ENCODE data around the gene ZCCHC7. TPM values are rescaled to one million over a fixed set of nuclear protein-coding genes. Genes with fewer than 3 reads are reported as not detected.

Gene ZCCHC7
- polyA plus RNA-seq, 3 donors, result 8.7 to 12.9 (median 12.5) TPM

- Histone ChIP-seq H3K36me3 (replicated peaks in 1 of 2; ENCODE audit: control insufficient read depth in 1 of 2, insufficient read depth in 2 of 2, low read length in 2 of 2) (peaks cover 0 to 7% of the 10 kb centered on the region in 2 donors), H3K79me2 (ENCODE audit: insufficient read depth, low read length) (no peaks in the 10 kb centered on the region)
These were observed 208.3 kb downstream of the ZCCHC7 start for GRCh38 chr9:37328556-37329227.

GRCh38 chr9:37329576-37329975, 209.2 kb downstream of the ZCCHC7 start:
- no peaks in the 10 kb centered on the region for H3K79me2 ChIP-seq (ENCODE audit: insufficient read depth, low read length)
- 100% methylated on average over 1 of the region's 2 CpGs for WGBS (ENCODE audit: insufficient coverage)

More at GRCh38 chr9:37328556-37329227, 208.3 kb downstream of the ZCCHC7 start:
- no peak overlapping the region for H3K9ac ChIP-seq (ENCODE audit: insufficient read depth, low read length, poor library complexity, severe bottlenecking)
- Mint-ChIP-seq H3K27ac (no peak overlapping the region), H3K9me3 (no peaks in the 10 kb centered on the region), H3K4me1 (no peaks in the 10 kb centered on the region), H3K4me3 (no peak overlapping the region), H3K27me3 (ENCODE audit: low read depth in 3 of 3) (no peaks in the 10 kb centered on the region), H3K36me3 (peaks cover 10 to 11% of the 10 kb centered on the region in 2 donors)
- H3K4me2 ChIP-seq (replicated peaks; ENCODE audit: extremely low read depth, low read length, poor library complexity, severe bottlenecking), result no peak overlapping the region
- TF ChIP-seq, protein P1, sequence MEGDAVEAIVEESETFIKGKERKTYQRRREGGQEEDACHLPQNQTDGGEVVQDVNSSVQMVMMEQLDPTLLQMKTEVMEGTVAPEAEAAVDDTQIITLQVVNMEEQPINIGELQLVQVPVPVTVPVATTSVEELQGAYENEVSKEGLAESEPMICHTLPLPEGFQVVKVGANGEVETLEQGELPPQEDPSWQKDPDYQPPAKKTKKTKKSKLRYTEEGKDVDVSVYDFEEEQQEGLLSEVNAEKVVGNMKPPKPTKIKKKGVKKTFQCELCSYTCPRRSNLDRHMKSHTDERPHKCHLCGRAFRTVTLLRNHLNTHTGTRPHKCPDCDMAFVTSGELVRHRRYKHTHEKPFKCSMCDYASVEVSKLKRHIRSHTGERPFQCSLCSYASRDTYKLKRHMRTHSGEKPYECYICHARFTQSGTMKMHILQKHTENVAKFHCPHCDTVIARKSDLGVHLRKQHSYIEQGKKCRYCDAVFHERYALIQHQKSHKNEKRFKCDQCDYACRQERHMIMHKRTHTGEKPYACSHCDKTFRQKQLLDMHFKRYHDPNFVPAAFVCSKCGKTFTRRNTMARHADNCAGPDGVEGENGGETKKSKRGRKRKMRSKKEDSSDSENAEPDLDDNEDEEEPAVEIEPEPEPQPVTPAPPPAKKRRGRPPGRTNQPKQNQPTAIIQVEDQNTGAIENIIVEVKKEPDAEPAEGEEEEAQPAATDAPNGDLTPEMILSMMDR (IDR thresholded peaks at IDR 0.05), result no peak
- no peaks in the 10 kb centered on the region for H3K27me3 ChIP-seq (ENCODE audit: control insufficient read depth in 2 of 2, insufficient read depth in 2 of 2, low read length in 2 of 2)
- no peaks in the 10 kb centered on the region for H3K9me3 ChIP-seq (replicated peaks in 1 of 2; ENCODE audit: control insufficient read depth in 1 of 2, insufficient read depth in 1 of 2, low read length in 2 of 2)
- no peaks in the 10 kb centered on the region for H4K20me1 ChIP-seq (ENCODE audit: insufficient read depth, low read length)
- H2AFZ ChIP-seq (ENCODE audit: insufficient read depth, low read depth, low read length, poor library complexity, severe bottlenecking), result no peak overlapping the region
- H3K27ac ChIP-seq (ENCODE audit: low read depth in 1 of 2, low read length in 2 of 2), result no peak overlapping the region
- no peak for DNase-seq
- H3K4me3 ChIP-seq (replicated peaks in 1 of 3; ENCODE audit: low read depth in 2 of 3, low read length in 3 of 3), result no peak overlapping the region
- H3K4me1 ChIP-seq (ENCODE audit: control insufficient read depth in 1 of 2, insufficient read depth in 2 of 2, low read length in 2 of 2), result no peaks in the 10 kb centered on the region
- intact Hi-C loops (cut with micrococcal nuclease), result no loop called here

More at GRCh38 chr9:37329576-37329975, 209.2 kb downstream of the ZCCHC7 start:
- Histone ChIP-seq H3K36me3 (replicated peaks in 1 of 2; ENCODE audit: control insufficient read depth in 1 of 2, insufficient read depth in 2 of 2, low read length in 2 of 2) (peaks cover 0 to 7% of the 10 kb centered on the region in 2 donors), H3K9me3 (replicated peaks in 1 of 2; ENCODE audit: control insufficient read depth in 1 of 2, insufficient read depth in 1 of 2, low read length in 2 of 2) (no peaks in the 10 kb centered on the region), H3K4me1 (ENCODE audit: control insufficient read depth in 1 of 2, insufficient read depth in 2 of 2, low read length in 2 of 2) (no peaks in the 10 kb centered on the region), H4K20me1 (ENCODE audit: insufficient read depth, low read length) (no peaks in the 10 kb centered on the region), H3K27ac (ENCODE audit: low read depth in 1 of 2, low read length in 2 of 2) (no peak overlapping the region), H3K27me3 (ENCODE audit: control insufficient read depth in 2 of 2, insufficient read depth in 2 of 2, low read length in 2 of 2) (no peaks in the 10 kb centered on the region), H3K4me3 (replicated peaks in 1 of 3; ENCODE audit: low read depth in 2 of 3, low read length in 3 of 3) (no peak overlapping the region), H3K4me2 (replicated peaks; ENCODE audit: extremely low read depth, low read length, poor library complexity, severe bottlenecking) (no peak overlapping the region), H2AFZ (ENCODE audit: insufficient read depth, low read depth, low read length, poor library complexity, severe bottlenecking) (no peak overlapping the region), H3K9ac (ENCODE audit: insufficient read depth, low read length, poor library complexity, severe bottlenecking) (no peak overlapping the region)
- no peak overlapping the region for H3K4me3 Mint-ChIP-seq
- no peak for DNase-seq
- H3K4me1 Mint-ChIP-seq, result no peaks in the 10 kb centered on the region
- intact Hi-C loops (cut with micrococcal nuclease), result no loop called here
- H3K36me3 Mint-ChIP-seq, result peaks cover 5 to 7% of the 10 kb centered on the region in 2 donors
- H3K27me3 Mint-ChIP-seq (ENCODE audit: low read depth in 3 of 3), result no peaks in the 10 kb centered on the region
- TF ChIP-seq, protein P1 (IDR thresholded peaks at IDR 0.05), result peak; percentile 9
- no peaks in the 10 kb centered on the region for H3K9me3 Mint-ChIP-seq
- no peak overlapping the region for H3K27ac Mint-ChIP-seq
